ENCODE measurements around the gene THAP8. TPM values are rescaled to one million over a fixed set of nuclear protein-coding genes. Genes with fewer than 3 reads are reported as not detected.

THAP8 gene
- total and polyA plus RNA-seq, 5 donors = 1.6 to 6.6 (median 4.4) TPM

DNA sequence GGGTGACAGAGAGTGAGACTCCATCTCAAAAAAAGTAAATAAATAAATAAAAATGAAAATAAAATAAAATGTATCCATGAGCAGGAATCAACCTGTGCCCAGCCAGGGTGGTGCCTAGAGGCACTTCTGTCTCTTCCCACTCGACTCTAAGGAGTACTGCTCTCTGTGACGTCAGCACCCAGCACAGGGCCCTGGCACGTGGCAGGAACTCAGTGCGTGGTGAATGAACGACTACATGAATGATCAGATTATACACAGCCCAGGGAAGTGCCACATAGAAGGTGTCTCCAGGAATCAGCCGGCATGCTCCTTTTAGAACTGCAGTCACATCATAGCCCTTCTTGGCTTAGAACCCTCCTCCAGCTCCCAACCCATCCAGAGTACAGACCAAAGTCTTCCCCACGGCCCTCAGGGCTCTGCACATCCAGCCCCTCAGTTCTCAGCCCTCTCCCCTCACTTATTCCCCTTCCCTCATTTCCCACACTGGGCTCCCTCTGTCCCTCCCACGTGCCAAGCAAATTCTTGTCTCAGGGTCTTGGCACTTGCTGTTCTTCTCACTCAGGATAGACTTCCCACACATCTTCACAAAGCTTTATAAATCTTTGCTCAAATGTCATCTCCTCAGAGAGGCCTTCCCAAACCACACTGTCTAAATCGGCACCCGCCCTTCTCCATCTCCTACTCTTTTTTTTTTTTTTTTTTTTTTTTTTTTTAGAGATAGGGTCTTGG, 25.6 kb downstream of the THAP8 start:
- Histone ChIP-seq H3K9me3 (ENCODE audit: control insufficient read depth, low read length) (no peaks in the 10 kb centered on the region), H3K27ac (ENCODE audit: low read length) (no peak overlapping the region), H3K4me3 (ENCODE audit: low read length) (no peak overlapping the region), H3K27me3 (ENCODE audit: control insufficient read depth, insufficient read depth) (no peaks in the 10 kb centered on the region), H3K4me1 (ENCODE audit: control insufficient read depth, insufficient read depth, low read length) (peaks cover 2% of the 10 kb centered on the region)
- no peak for ATAC-seq
- DNase-seq = no peak
- intact Hi-C loops (cut with DNase I) = no loop called here
- WGBS = 74% methylated on average over 10 of the region's 10 CpGs

DNA sequence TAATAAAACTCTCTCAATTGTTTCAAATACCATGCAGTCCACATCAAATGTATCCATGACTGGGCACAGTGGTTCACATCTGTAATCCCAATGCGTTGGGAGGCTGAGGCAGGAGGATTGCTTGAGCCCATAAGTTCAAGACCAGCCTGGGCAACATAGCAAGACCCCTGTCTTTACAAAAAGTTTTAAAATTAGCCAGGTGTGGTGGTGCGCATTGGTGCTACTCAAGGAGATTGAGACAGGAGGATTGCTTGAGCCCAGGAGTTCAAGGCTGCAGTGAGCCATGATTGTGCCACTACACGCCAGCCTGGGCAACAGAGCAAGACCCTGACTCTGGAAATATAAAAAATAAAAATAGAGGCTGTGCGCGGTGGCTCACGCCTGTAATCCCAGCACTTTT, 26.4 kb downstream of the THAP8 start:
- Histone ChIP-seq H3K27me3 (ENCODE audit: control insufficient read depth, insufficient read depth) (no peaks in the 10 kb centered on the region), H3K27ac (ENCODE audit: low read length) (no peak overlapping the region), H3K4me3 (ENCODE audit: low read length) (no peak overlapping the region), H3K4me1 (ENCODE audit: control insufficient read depth, insufficient read depth, low read length) (peaks cover 2% of the 10 kb centered on the region), H3K9me3 (ENCODE audit: control insufficient read depth, low read length) (no peaks in the 10 kb centered on the region)
- intact Hi-C loops (cut with DNase I) = no loop called here
- ATAC-seq (no peak), DNase-seq (no peak)
- 94% methylated on average over 6 of the region's 6 CpGs for WGBS

DNA sequence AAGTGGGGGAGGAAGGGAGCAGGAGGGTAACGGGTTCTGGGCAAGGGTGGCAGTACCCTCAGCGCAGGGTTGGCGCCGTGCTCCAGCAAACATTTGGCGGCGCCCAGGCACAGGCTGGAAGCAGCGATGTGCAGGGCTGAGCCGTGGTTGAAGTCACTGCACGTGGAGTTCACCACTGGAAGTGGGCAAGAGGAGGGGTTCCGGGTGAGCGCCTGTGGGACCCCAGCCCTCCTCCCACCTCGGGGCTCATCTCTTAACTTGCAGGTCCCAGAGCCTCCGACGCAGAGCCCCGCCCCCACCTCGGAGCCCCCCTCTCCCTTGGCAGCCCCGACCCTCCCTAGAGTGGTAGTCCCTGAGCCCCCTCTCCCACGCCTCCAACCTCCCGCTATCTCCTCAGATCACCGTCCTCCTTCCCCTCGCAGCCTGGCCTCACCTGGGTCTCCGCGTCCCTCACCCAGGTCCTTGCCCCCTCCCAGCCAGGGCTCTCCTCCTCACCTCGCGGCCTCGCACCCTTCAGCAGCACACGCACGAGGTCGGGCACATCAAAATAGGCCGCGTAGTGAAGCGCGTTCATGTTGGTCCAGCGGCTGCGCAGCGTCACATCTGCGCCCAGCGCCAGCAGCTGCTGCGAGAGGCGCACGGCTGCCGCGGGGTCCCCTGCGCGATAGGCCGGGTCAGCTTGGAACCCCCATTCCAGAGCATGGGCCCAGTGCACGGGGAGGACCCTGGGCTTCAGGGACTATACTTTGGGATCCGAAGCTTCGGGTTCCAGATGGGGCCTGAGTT, 27.8 kb downstream of the THAP8 start:
- intact Hi-C loops (cut with DNase I) = no loop called here
- H3K27me3 ChIP-seq (ENCODE audit: control insufficient read depth, insufficient read depth) = no peaks in the 10 kb centered on the region
- no peak overlapping the region for H3K27ac ChIP-seq (ENCODE audit: low read length)
- DNase-seq (peak in 1 of 3 donors; percentile 30), ATAC-seq (peak in 1 of 2 donors; percentile 18)
- 94% methylated on average over 49 of the region's 49 CpGs for WGBS
- H3K4me3 ChIP-seq (ENCODE audit: low read length) = no peak overlapping the region
- H3K4me1 ChIP-seq (ENCODE audit: control insufficient read depth, insufficient read depth, low read length) = no peaks in the 10 kb centered on the region
- no peaks in the 10 kb centered on the region for H3K9me3 ChIP-seq (ENCODE audit: control insufficient read depth, low read length)

DNA sequence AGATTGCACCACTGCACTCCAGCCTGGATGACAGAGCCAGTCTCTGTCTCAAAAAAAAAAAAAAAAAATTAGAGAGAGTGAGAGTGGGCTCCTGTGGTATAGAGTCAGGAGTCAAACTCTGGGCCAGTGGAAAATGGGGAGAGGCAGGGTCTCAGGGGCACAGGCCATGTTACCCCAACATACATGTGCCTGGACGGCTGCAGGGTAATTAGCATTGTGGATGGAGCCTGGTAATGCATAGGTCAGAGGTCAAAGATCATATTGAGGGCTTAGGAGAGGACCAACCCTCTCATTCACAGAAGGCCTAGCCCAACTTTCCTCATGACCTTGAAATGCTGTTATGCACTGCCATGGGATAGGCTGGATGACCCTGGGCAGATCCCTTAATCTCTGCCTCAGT, 28.5 kb downstream of the THAP8 start:
- no peak for ATAC-seq
- no peaks in the 10 kb centered on the region for H3K4me1 ChIP-seq (ENCODE audit: control insufficient read depth, insufficient read depth, low read length)
- WGBS = 66% methylated on average over 1 of the region's 1 CpG
- DNase-seq = peak in 1 of 3 donors; percentile 3
- no peaks in the 10 kb centered on the region for H3K27me3 ChIP-seq (ENCODE audit: control insufficient read depth, insufficient read depth)
- H3K4me3 ChIP-seq (ENCODE audit: low read length) = no peak overlapping the region
- intact Hi-C loops (cut with DNase I) = no loop called here
- H3K27ac ChIP-seq (ENCODE audit: low read length) = no peak overlapping the region
- no peaks in the 10 kb centered on the region for H3K9me3 ChIP-seq (ENCODE audit: control insufficient read depth, low read length)

DNA sequence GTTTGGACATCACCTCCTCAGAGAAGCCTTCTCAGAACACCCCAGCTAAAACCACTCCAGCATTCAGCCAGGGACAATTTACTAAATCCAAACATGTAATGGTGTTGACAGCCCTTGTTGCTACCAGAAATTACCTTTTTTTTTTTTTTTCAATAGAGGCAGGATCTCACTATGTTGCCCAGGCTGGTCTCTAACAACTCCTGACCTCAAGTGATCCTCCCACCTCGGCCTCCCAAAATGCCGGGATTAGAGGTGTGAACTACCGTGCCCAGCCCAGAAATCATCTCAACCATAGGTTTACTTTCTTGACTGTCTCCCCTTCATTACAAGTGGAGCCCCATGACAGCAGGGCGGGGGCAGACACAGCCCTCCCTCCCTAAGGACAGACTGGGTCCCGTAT, 30.7 kb downstream of the THAP8 start:
- ATAC-seq (no peak), DNase-seq (peak in 1 of 3 donors; percentile 18)
- WGBS = 91% methylated on average over 5 of the region's 5 CpGs
- Histone ChIP-seq H3K27ac (ENCODE audit: low read length) (no peak overlapping the region), H3K4me1 (ENCODE audit: control insufficient read depth, insufficient read depth, low read length) (no peaks in the 10 kb centered on the region), H3K27me3 (ENCODE audit: control insufficient read depth, insufficient read depth) (no peaks in the 10 kb centered on the region), H3K9me3 (ENCODE audit: control insufficient read depth, low read length) (no peaks in the 10 kb centered on the region), H3K4me3 (ENCODE audit: low read length) (no peak overlapping the region)
- intact Hi-C loops (cut with DNase I) = no loop called here

DNA sequence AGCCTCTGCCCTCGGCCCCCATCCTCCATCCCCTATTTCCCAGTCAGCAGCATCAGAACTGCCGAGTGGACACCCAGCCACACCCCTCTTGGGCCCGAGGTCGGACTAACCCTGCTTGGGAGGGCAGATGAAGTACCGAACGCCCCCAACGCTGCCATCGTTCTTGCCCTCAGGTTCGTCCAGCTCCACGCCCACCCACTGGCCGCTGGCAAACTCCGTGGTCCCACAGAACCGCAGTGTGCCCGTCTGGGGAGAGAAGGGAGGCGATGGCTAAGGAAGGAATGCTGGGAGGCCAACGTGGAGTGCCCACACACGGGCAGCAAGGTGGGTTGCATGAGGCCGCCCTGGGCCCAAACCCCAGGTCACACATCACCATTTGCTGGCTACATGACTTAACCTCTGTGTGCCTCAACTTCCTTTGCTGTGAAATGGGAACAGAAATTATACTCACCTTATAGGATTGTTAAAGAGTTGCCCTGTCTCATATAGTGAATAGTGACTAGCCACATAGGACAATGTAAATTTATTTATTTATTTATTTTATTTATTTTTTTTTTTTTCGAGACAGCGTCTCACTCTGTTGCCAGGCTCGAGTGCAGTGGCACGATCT, 34.9 kb downstream of the THAP8 start:
- no peak overlapping the region for H3K4me3 ChIP-seq (ENCODE audit: low read length)
- no peak overlapping the region for H3K27ac ChIP-seq (ENCODE audit: low read length)
- intact Hi-C loops (cut with DNase I) = no loop called here
- no peaks in the 10 kb centered on the region for H3K27me3 ChIP-seq (ENCODE audit: control insufficient read depth, insufficient read depth)
- DNase-seq = peak in 1 of 3 donors; percentile 50
- no peak for ATAC-seq
- peaks cover 4% of the 10 kb centered on the region for H3K4me1 ChIP-seq (ENCODE audit: control insufficient read depth, insufficient read depth, low read length)
- 92% methylated on average over 22 of the region's 22 CpGs for WGBS
- H3K9me3 ChIP-seq (ENCODE audit: control insufficient read depth, low read length) = no peaks in the 10 kb centered on the region

DNA sequence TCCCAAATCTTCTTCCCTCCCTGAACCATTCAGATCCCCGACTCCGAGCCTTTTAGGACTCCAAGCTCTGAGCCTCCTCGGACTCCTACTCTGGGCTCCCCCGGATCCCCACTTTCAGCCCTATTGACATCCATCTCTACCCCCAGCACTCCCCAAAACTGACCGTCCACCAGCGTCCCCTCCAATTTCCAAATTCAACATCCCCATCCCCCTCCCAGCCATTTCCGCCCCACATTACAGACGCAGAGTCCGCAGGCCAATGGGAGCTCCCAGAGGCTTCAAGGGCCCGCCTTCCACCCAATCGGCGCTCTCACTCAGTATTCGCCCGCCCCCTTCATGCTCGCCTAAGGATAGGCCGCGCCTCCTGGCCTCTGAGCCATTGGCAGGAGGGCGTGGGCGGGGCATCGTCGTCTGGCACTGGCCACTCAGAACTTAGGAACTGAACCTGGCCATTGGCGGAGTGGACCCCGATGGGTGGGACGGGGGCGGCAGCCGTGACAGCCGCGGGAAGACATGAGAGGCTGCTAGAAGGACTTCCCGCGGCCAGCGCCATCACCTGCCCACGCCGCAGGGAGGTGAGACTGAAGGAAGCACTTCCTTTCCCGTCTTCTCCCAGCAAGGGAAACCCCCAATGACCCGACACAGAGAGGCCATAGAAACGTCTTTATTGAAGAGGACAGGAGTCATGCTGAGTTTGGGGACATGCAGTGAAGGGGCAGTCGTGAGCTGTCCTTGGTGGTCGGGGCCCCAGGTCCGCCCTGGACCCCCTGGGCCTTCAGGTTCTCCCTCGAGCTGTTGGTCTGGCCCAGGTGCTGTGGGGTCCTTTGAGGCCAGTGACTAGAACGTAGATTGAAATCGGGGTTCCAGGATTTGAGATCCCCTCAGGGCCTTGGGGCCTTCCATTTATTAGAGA, 39.8 kb downstream of the THAP8 start, which contains the start of gene ALKBH6:
TSS of gene ALKBH6 (minus strand) at position 202 of the 913 bp plus-strand sequence. CDS start 816 bp downstream, outside the sequence.
- Histone ChIP-seq H3K4me1 (ENCODE audit: control insufficient read depth, insufficient read depth, low read length) (peaks cover 9% of the 10 kb centered on the region), H3K27me3 (ENCODE audit: control insufficient read depth, insufficient read depth) (no peaks in the 10 kb centered on the region), H3K4me3 (ENCODE audit: low read length) (peak within 1 kb of the TSS; percentile 89), H3K9me3 (ENCODE audit: control insufficient read depth, low read length) (no peaks in the 10 kb centered on the region), H3K27ac (ENCODE audit: low read length) (peak within 1 kb of the TSS; percentile 79)
- ATAC-seq (peak; percentile 99), DNase-seq (peak; percentile 100)
- intact Hi-C loops (cut with DNase I) = no loop called here
- 1% methylated on average over 42 of the region's 42 CpGs for WGBS

DNA sequence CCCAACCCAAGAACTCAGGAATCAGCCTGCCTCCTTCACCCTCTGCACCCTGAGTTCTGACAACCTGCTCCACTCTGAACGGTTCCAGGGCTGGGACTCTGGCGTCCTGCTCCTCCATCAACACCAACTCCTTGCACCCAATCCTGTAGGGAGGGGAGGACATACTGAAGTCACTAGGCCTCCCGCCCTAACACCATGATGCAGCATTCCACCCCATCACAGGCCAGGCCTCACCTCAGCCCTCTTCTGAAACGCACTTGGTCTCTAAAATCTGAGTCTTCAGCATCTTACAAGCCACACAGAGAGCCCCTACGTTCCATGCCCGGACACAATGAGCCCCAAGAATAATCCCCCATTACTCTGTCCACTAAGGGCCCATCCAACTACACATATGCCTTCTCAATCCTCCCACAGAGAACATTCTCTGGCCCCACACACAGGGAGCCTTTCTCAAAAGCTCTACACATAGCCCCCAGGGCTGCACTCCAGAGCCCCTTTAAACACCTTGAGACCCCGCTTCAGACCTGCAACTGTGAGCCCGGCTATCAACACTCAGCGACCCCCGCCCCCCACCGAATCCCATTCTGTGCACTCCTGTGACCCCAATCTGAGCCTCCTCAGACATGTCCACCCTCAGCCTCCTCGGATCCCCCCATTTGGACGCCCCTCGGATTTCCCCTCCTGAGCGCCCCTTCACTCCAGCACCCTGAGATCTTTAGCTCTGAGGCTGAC, 40.6 kb downstream of the THAP8 start:
- Histone ChIP-seq H3K4me3 (ENCODE audit: low read length) (peak overlapping the region; percentile 89), H3K4me1 (ENCODE audit: control insufficient read depth, insufficient read depth, low read length) (peaks cover 9% of the 10 kb centered on the region), H3K9me3 (ENCODE audit: control insufficient read depth, low read length) (no peaks in the 10 kb centered on the region), H3K27ac (ENCODE audit: low read length) (peak overlapping the region; percentile 79), H3K27me3 (ENCODE audit: control insufficient read depth, insufficient read depth) (no peaks in the 10 kb centered on the region)
- 31% methylated on average over 15 of the region's 15 CpGs for WGBS
- DNase-seq = peak in 2 of 3 donors; percentile 26 to 28
- ATAC-seq = no peak
- intact Hi-C loops (cut with DNase I) = no loop called here

DNA sequence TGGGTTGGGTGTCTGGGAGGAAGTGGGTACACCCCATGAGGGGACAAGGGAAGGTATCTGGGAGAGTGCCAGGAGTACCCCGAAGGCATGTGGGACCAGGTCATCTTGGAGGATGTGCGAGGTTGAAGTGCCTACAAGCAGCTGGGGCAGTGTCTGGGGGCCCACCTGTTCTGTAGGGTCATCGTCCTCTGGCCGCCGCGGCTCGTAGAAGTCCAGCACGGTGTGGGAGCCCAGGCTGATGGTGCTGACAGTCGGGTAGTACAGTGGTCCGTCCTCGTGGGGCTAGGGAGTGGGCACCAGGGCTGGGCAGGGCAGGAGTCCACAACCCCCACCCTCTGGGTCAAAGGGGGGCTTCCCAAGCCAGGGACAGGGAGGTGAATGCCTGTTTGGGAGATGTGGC, 43.7 kb downstream of the THAP8 start:
- intact Hi-C loops (cut with DNase I) = no loop called here
- no peak overlapping the region for H3K27ac ChIP-seq (ENCODE audit: low read length)
- no peaks in the 10 kb centered on the region for H3K27me3 ChIP-seq (ENCODE audit: control insufficient read depth, insufficient read depth)
- no peak for ATAC-seq
- DNase-seq = peak in 1 of 3 donors; percentile 49
- H3K9me3 ChIP-seq (ENCODE audit: control insufficient read depth, low read length) = no peaks in the 10 kb centered on the region
- 94% methylated on average over 11 of the region's 11 CpGs for WGBS
- no peak overlapping the region for H3K4me3 ChIP-seq (ENCODE audit: low read length)
- peaks cover 9% of the 10 kb centered on the region for H3K4me1 ChIP-seq (ENCODE audit: control insufficient read depth, insufficient read depth, low read length)
